H1 (cell line): ENCODE results near the gene SH3RF2. TPM values are rescaled to one million over a fixed set of nuclear protein-coding genes. Genes with fewer than 3 reads are reported as not detected.

Experiments
- ATF3 ChIP-seq: IDR thresholded peaks from 2 replicates; pipeline ENCODE4 v1.6.1; 2011; ENCODE audit warnings: low read depth, mild to moderate bottlenecking, low read length; ENCODE audit not compliant: insufficient read depth
- CEBPB ChIP-seq: IDR thresholded peaks from 2 replicates; pipeline ENCODE4 v1.6.1; 2012; ENCODE audit warnings: low read depth, low read length
- EP300 ChIP-seq, 2 experiments: IDR thresholded peaks; 1 replicate in 1 of 2; 2 replicates in 1 of 2; pipeline ENCODE4 v1.6.1; 2011 to 2012; ENCODE audit warnings: low read depth in 2 of 2, low read length in 2 of 2, mild to moderate bottlenecking in 2 of 2, borderline replicate concordance in 1 of 2, inconsistent platforms in 1 of 2, moderate library complexity in 1 of 2
- MAX ChIP-seq: IDR thresholded peaks from 2 replicates; pipeline ENCODE4 v1.6.1; 2012; ENCODE audit warnings: inconsistent platforms
- PHF8 ChIP-seq: fragments of 200-600 bp; sonication (generic); conservative IDR thresholded peaks from 2 replicates; pipeline ENCODE4 v1.7.1; 2012; ENCODE audit warnings: low read depth, mild to moderate bottlenecking, inconsistent platforms, low read length, moderate library complexity
- SAP30 ChIP-seq: fragments of 300-600 bp; sonication (generic); IDR thresholded peaks from 2 replicates; pipeline ENCODE4 v1.7.1; 2012; ENCODE audit warnings: low read length, moderate library complexity, mild to moderate bottlenecking, inconsistent platforms; ENCODE audit not compliant: insufficient read depth, insufficient replicate concordance
- polyA plus RNA-seq, 7 experiments: library from polyadenylated mRNA; depleted of rRNA in 3 of 7; stranded (reverse) in 5 of 7; unstranded in 2 of 7; fragments of >200 nt in 5 of 7; fragments of 200-250 nt in 2 of 7; gene quantifications; 1 replicate in 5 of 7; 2 replicates in 1 of 7; 4 replicates in 1 of 7; pipeline versions ENCODE4 v1.2.1 to v1.2.3, GENCODE V29; 2011 to 2013; ENCODE audit warnings: missing spikeins in 2 of 7, mixed read lengths in 2 of 7
- total RNA-seq: library from RNA; stranded (reverse); fragmentation: NEBNext Ultra II Directional; extraction: Animal tissue kit (Norgen Biotek cat#: 25700); gene quantifications from 2 replicates; pipeline ENCODE4 v1.2.1, GENCODE V29; 2021

Gene SH3RF2
- total and polyA plus RNA-seq, 2 of the 8 experiments (the other 6 are each of a cell fraction or from before 2014, with no cell fraction given), result 0.80 to 0.95 TPM

- no peak for TF ChIP-seq EP300 (IDR thresholded peaks at IDR 0.05; ENCODE audit: borderline replicate concordance in 1 of 2, low read depth in 2 of 2, low read length in 2 of 2)
- TF ChIP-seq MAX, result no peak
- TF ChIP-seq SAP30, result no peak
- TF ChIP-seq CEBPB, result peak; percentile 61; the same call in 1 of the 2 replicates
- TF ChIP-seq ATF3, result 0 out of 2 replicates have a peak, but pooled peaks have one; percentile 52
- no peak for TF ChIP-seq PHF8
These were observed 112.8 kb downstream of the SH3RF2 start (continued) for GRCh38 chr5:146048994-146049703.
